IPS DF 6.9 (cell line): ENCODE measurements around the gene AHNAK.
"Not testable (repeated sequence)": the region's sequence is repeated elsewhere in the genome, so short reads cannot be mapped to it uniquely, and the experiment has no call there.

Experiments used
- DNase-seq: peaks from one replicate; pipeline ENCODE4 v3.0.0-alpha.2; 2013; ENCODE audit warnings: low read depth, low spot score
- H3K27ac ChIP-seq: one replicate; pipeline ENCODE4 v1.5.1; 2013; ENCODE audit warnings: low read length, control low read depth
- H3K27me3 ChIP-seq: 2 replicates; pipeline ENCODE4 v1.6.1; 2013; ENCODE audit warnings: mild to moderate bottlenecking, low read length; ENCODE audit not compliant: control insufficient read depth, insufficient read depth
- H3K36me3 ChIP-seq: 2 replicates; pipeline ENCODE4 v1.6.1; 2013; ENCODE audit warnings: low read length; ENCODE audit not compliant: control insufficient read depth, insufficient read depth
- H3K4me1 ChIP-seq: 2 replicates; pipeline ENCODE4 v1.6.1; 2013; ENCODE audit warnings: low read length; ENCODE audit not compliant: control insufficient read depth, insufficient read depth
- H3K4me3 ChIP-seq: 2 replicates; pipeline ENCODE4 v1.5.1; 2013; ENCODE audit warnings: mild to moderate bottlenecking, low read length
- H3K9me3 ChIP-seq: 2 replicates; pipeline ENCODE4 v1.6.1; 2013; ENCODE audit warnings: low read length, inconsistent platforms; ENCODE audit not compliant: control insufficient read depth, insufficient read depth
- WGBS: extraction: QIAGEN DNeasy Blood & Tissue Kit; methylation state at CpG from one replicate; pipeline ENCODE4 v1.1.7; 2013; ENCODE audit warnings: mixed read lengths, missing lambda C conversion rate; ENCODE audit not compliant: insufficient read length, insufficient coverage; 5-methylcytosine and 5-hydroxymethylcytosine counted together

AHNAK gene

GRCh38 chr11:62550478-62550877 is 3.9 kb upstream of the AHNAK start:
- H3K4me3 ChIP-seq, H3K9me3 ChIP-seq, DNase-seq, H3K36me3 ChIP-seq, H3K27ac ChIP-seq: not testable (repeated sequence)
- H3K27me3 ChIP-seq: peaks cover 13% of the 10 kb centered on the region
- peaks cover 12% of the 10 kb centered on the region for H3K4me1 ChIP-seq
- no CpG with 5 or more reads among the region's 2 CpGs for WGBS

- Histone ChIP-seq H3K27me3 (peaks cover 29% of the 10 kb centered on the region), H3K27ac (no peak overlapping the region)
Measured at GRCh38 chr11:62548545-62549335, 2.1 kb upstream of the AHNAK start.

GRCh38 chr11:62547691-62548281 is 1.2 kb upstream of the AHNAK start:
- no CpG with 5 or more reads among the region's 8 CpGs for WGBS
- H3K27me3 ChIP-seq: peaks cover 38% of the 10 kb centered on the region
- peaks cover 1% of the 10 kb centered on the region; the same call in 1 of the 2 replicates for H3K4me1 ChIP-seq
- no peak overlapping the region for H3K27ac ChIP-seq
- H3K4me3 ChIP-seq: peak overlapping the region; percentile 59; the same call in 1 of the 2 replicates
- H3K9me3 ChIP-seq: no peaks in the 10 kb centered on the region
- no peaks in the 10 kb centered on the region for H3K36me3 ChIP-seq
- DNase-seq: no peak

More at GRCh38 chr11:62548545-62549335, 2.1 kb upstream of the AHNAK start:
- Histone ChIP-seq H3K4me1 (peaks cover 7% of the 10 kb centered on the region; the same call in 1 of the 2 replicates), H3K4me3 (no peak overlapping the region), H3K9me3 (no peaks in the 10 kb centered on the region), H3K36me3 (no peaks in the 10 kb centered on the region)
- DNase-seq: no peak
- WGBS: no CpG with 5 or more reads among the region's 17 CpGs

- peak overlapping the region; percentile 59 for H3K4me3 ChIP-seq
- peaks cover 1% of the 10 kb centered on the region; the same call in 1 of the 2 replicates for H3K4me1 ChIP-seq
- H3K27me3 ChIP-seq: peaks cover 38% of the 10 kb centered on the region
- no peak overlapping the region for H3K27ac ChIP-seq
- DNase-seq: no peak
- no peaks in the 10 kb centered on the region for H3K9me3 ChIP-seq
- WGBS: no CpG with 5 or more reads among the region's 40 CpGs
- no peaks in the 10 kb centered on the region for H3K36me3 ChIP-seq
Measured at GRCh38 chr11:62546929-62547625, 471 bp upstream of the AHNAK start.

GRCh38 chr11:62545437-62546243 is 966 bp downstream of the AHNAK start:
- no peaks in the 10 kb centered on the region for H3K9me3 ChIP-seq
- peak overlapping the region; percentile 59; the same call in 1 of the 2 replicates for H3K4me3 ChIP-seq
- 0 out of 2 replicates have a peak, but pooled peaks cover 1% of the 10 kb centered on the region for H3K4me1 ChIP-seq
- DNase-seq: no peak
- H3K27me3 ChIP-seq: peaks cover 38% of the 10 kb centered on the region
- H3K36me3 ChIP-seq: no peaks in the 10 kb centered on the region
- WGBS: no CpG with 5 or more reads among the region's 59 CpGs
- no peak overlapping the region for H3K27ac ChIP-seq

- Histone ChIP-seq H3K27ac (no peak overlapping the region), H3K4me3 (peak overlapping the region; percentile 59; the same call in 1 of the 2 replicates), H3K4me1 (0 out of 2 replicates have a peak, but pooled peaks cover 1% of the 10 kb centered on the region), H3K36me3 (no peaks in the 10 kb centered on the region), H3K27me3 (peaks cover 38% of the 10 kb centered on the region), H3K9me3 (no peaks in the 10 kb centered on the region)
- DNase-seq: no peak
- WGBS: no CpG with 5 or more reads among the region's 32 CpGs
Measured at GRCh38 chr11:62544581-62545436, 1.8 kb downstream of the AHNAK start.

GRCh38 chr11:62543680-62544444 is 2.7 kb downstream of the AHNAK start:
- no peaks in the 10 kb centered on the region for H3K36me3 ChIP-seq
- 0 out of 2 replicates have a peak, but pooled peaks cover 1% of the 10 kb centered on the region for H3K4me1 ChIP-seq
- no CpG with 5 or more reads among the region's 22 CpGs for WGBS
- no peak overlapping the region for H3K4me3 ChIP-seq
- no peak overlapping the region for H3K27ac ChIP-seq
- H3K9me3 ChIP-seq: no peaks in the 10 kb centered on the region
- no peak for DNase-seq
- peaks cover 38% of the 10 kb centered on the region for H3K27me3 ChIP-seq

GRCh38 chr11:62542750-62543567 is 3.6 kb downstream of the AHNAK start:
- H3K9me3 ChIP-seq: no peaks in the 10 kb centered on the region
- no peak for DNase-seq
- H3K36me3 ChIP-seq: no peaks in the 10 kb centered on the region
- H3K27me3 ChIP-seq: peaks cover 36% of the 10 kb centered on the region
- no peak overlapping the region for H3K27ac ChIP-seq
- H3K4me1 ChIP-seq: 0 out of 2 replicates have a peak, but pooled peaks cover 3% of the 10 kb centered on the region
- no CpG with 5 or more reads among the region's 30 CpGs for WGBS
- H3K4me3 ChIP-seq: no peak overlapping the region
